ENCODE measurements around the gene SLC34A1.
A peak's percentile ranks its signal among the peaks of the same experiment; 100 is the strongest.

Gene SLC34A1

DNA sequence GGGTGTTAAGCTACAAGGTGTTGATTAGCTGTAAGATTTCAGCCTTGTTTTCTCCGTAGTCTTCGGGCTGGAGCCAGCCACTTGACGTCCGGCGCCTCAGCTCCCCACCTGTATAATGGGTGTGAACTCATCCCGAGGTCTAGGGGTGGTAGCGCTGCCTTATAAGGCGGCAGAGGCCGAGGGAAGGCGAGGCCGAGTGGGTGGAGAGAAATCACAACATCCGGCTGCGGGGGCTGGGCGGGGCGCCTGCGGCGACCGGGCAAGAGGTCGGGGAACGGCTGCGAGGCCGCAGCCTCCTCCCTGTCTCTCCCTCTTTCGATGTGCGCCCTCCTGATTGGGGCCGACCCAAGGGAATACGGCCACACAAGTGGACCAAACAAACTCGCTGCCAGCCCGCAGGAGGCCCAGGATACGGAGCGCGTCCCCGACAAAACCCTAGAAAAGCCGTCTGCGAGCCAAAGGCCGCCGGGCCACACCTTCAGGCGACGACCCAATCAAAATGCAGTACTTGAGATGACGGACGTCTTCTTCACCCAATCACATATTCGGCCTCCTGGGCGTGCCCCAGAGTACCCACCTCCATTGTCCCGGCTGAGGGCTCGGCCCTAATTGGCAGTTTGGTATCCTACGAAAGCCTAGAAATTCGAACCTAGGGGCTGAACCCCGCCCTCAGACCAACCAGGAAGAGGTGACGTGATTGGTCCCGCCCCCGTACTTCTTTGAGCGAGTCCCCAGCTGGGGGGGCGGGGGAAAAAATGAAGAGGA lies 41.7 kb downstream of the SLC34A1 start:
- Mint-ChIP-seq H3K4me3 (peak overlapping the region; percentile 97), H3K4me1 (peaks cover 49% of the 10 kb centered on the region), H3K27ac (peak overlapping the region; percentile 97), H3K27me3 (no peaks in the 10 kb centered on the region), H3K9me3 (no peaks in the 10 kb centered on the region), H3K36me3 (peaks cover 5% of the 10 kb centered on the region)

DNA sequence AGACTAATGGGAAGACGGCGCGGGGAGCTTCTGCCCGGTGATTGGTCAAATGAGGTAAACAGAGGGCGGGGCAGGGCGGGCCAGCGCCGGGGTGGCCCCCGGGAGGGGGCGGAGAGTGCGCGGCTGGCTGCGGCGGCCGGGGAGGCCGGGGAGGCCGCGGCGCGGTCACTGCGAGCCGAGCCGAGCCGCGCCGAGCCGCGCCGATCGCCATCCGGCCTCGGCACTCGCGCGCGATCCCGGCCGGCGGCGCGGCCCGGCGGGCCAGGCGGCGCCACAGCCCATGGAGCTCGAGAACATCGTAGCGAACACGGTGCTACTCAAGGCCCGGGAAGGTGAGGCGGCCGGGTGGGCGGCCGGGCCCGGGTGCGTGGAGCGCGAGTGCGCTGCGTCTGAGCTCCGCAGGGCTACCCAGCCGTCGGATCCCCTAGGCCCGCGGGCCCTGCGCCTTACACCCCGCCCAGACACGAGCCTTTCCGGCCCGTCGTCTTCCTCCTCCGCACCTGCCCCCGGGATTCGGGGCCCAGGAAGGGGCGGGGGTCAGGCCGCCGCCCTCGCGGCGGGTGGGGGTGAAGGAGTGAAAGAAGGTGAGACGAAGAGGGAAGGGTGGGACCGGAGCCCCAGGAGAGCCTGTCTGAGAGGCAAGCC lies 42.5 kb downstream of the SLC34A1 start, which contains the start of gene GRK6:
GRK6 (plus strand) TSS at position 111 of the 645 bp plus-strand sequence; CDS start at position 281, 170 bp downstream.
- no peaks in the 10 kb centered on the region for H3K9me3 Mint-ChIP-seq
- peak within 1 kb of the TSS; percentile 97 for H3K4me3 Mint-ChIP-seq
- peaks cover 55% of the 10 kb centered on the region for H3K4me1 Mint-ChIP-seq
- no peaks in the 10 kb centered on the region for H3K27me3 Mint-ChIP-seq
- peaks cover 5% of the 10 kb centered on the region for H3K36me3 Mint-ChIP-seq
- H3K27ac Mint-ChIP-seq: peak within 1 kb of the TSS; percentile 97

GRCh38 chr5:177427211-177427822 lies 43.1 kb downstream of the SLC34A1 start:
- Mint-ChIP-seq H3K27ac (peak overlapping the region; percentile 82), H3K4me3 (peak overlapping the region; percentile 93), H3K27me3 (no peaks in the 10 kb centered on the region), H3K36me3 (peaks cover 6% of the 10 kb centered on the region), H3K9me3 (no peaks in the 10 kb centered on the region), H3K4me1 (peaks cover 60% of the 10 kb centered on the region)

DNA sequence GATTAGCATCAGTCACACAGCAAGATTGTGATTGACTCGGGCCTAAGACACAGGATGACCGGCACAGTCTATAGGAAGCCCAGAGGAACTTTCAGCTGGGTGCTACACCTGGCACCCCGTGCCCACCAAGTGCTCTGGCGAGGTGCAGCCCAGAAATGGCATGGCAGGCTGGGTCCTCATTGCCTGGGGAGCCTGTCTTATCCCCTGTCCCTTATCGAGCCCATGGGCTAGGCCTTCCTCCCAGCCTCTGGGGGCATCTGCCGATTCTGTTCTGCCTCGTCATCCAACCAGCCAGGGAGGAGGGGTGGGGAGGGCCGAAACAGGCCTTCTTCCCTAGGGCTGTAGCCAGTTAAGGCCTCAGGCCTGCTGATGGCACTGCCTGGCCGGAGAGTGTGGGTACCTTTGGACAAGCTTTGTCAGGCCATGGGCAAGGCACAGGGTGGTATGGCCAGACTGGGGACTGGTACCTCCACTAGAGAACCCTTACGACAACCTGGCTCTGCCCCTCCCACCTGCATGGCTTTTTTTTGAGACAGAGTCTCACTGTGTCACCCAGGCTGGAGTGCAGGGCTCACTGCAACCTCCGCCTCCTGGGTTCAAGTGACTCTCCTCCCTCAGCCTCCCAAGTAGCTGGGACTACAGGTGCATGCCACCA lies 43.8 kb downstream of the SLC34A1 start:
- Mint-ChIP-seq H3K36me3 (peaks cover 6% of the 10 kb centered on the region), H3K27me3 (no peaks in the 10 kb centered on the region), H3K27ac (peak overlapping the region; percentile 82), H3K4me1 (peaks cover 63% of the 10 kb centered on the region), H3K4me3 (peak overlapping the region; percentile 93), H3K9me3 (no peaks in the 10 kb centered on the region)

DNA sequence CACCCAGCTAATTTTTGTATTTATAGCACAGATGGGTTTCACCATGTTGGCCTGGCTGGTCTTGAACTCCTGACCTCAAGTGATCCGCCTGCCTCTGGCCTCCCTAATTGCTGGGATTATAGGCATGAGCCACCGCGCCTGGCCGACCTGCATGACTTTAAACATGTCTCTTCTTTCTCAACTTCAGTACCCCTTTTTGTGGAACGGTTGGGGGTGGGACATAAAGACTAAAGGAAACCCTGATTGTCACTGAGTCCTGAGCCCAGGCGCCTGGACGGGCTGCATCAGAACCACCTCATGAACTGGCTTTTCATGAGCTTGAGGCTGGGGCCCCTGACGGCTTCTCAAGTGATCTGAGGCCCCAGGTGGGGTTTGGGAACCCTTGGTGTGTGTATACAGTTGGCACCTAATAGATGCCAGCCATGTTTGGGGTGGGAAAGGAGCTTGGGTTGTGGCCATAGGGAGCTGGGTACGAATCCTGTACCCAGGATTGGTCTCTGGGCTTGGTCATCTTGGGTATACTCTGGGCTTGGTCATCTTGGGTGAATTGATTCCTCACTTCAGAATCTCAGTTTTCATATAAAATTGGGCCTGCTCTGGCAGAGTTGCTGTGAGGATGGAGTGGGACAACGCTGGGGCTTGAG lies 44.5 kb downstream of the SLC34A1 start:
- H3K36me3 Mint-ChIP-seq: peaks cover 6% of the 10 kb centered on the region
- H3K27ac Mint-ChIP-seq: peak overlapping the region; percentile 59
- no peaks in the 10 kb centered on the region for H3K9me3 Mint-ChIP-seq
- peaks cover 67% of the 10 kb centered on the region for H3K4me1 Mint-ChIP-seq
- H3K27me3 Mint-ChIP-seq: no peaks in the 10 kb centered on the region
- peak overlapping the region; percentile 93 for H3K4me3 Mint-ChIP-seq

DNA sequence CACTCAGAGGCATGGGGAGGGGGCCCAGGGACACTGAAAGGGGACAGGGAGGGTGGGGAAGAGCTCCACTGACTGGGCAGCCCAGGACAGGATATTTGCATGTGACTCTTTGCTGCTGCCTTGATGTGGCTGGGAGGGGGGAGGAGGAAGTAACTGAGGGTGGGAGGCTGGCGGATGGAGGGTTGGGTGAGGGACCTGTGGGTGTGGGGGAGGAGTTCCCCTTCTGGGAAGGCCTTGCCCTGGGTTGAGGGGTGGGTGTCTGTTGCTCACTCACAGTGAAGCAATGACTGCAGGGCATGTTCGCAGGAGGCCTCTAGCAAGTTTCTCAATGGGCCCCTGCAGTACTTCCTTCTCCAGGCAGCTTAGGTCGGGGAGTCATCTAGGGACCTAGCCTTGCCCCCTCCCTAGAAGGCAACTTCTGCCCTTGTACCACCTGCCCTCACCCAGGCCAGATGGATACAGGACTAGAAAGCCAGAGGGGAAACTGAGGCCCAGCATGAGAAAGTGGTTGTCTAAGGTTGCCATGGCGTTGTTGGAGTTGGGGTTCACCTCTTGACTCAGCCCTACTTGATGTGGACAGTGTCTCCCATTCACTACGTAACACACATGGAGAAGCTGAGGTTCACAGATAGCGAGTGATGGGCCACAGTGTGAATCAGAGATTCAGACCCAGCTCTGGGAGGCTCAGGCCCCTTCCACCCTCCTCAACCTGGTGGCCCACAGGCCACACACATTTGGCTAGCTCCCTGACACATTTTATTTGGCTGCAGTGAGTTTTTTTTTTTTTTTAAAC lies 45.2 kb downstream of the SLC34A1 start:
- peaks cover 74% of the 10 kb centered on the region for H3K4me1 Mint-ChIP-seq
- no peaks in the 10 kb centered on the region for H3K27me3 Mint-ChIP-seq
- peak overlapping the region; percentile 59 for H3K27ac Mint-ChIP-seq
- peak overlapping the region; percentile 93 for H3K4me3 Mint-ChIP-seq
- no peaks in the 10 kb centered on the region for H3K9me3 Mint-ChIP-seq
- peaks cover 9% of the 10 kb centered on the region for H3K36me3 Mint-ChIP-seq

DNA sequence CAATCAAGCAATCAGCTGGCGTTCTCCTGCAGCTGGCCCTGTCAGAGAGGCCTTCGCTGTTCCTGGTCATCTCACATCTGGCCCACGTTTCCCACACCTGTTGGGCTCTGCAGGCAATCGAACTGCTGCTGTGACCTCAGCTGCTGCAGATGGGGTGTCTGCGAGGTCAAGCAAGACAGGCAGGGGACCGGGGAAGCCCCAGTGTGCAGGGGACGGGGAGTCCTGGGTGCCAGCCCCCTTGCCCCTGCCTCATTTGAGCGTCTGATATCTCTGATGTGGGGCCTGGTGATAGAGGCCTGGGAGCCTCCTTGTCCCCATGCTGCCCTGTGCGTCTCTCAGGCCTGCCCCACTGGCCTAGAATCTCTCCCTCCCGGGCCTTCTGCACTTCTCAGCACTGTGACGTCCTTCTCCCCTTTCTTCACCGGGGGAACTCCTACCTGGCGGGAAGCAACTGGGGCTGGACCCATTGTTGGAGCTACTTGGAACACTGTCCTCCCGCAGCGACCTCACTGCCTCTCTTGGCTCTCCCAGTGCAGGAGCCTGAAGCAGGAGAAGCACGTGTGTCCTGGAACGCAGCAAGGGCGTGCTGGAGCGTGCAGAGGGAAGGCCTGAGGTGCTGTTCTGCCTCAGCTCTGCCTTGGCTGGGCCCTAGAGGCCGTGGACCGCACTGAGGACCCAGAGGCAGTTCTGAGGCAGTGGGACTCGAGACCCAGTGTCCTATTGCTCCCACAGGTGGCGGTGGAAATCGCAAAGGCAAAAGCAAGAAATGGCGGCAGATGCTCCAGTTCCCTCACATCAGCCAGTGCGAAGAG lies 46.1 kb downstream of the SLC34A1 start:
- H3K4me1 Mint-ChIP-seq: peaks cover 74% of the 10 kb centered on the region
- H3K27ac Mint-ChIP-seq: peak overlapping the region; percentile 59
- no peaks in the 10 kb centered on the region for H3K9me3 Mint-ChIP-seq
- H3K27me3 Mint-ChIP-seq: no peaks in the 10 kb centered on the region
- H3K4me3 Mint-ChIP-seq: peak overlapping the region; percentile 93
- H3K36me3 Mint-ChIP-seq: peaks cover 10% of the 10 kb centered on the region

- Mint-ChIP-seq H3K36me3 (peaks cover 10% of the 10 kb centered on the region), H3K27ac (peak overlapping the region; percentile 59), H3K4me3 (peak overlapping the region; percentile 93), H3K9me3 (no peaks in the 10 kb centered on the region), H3K4me1 (peaks cover 70% of the 10 kb centered on the region), H3K27me3 (no peaks in the 10 kb centered on the region)
These were observed 46.7 kb downstream of the SLC34A1 start for GRCh38 chr5:177430972-177431316.

DNA sequence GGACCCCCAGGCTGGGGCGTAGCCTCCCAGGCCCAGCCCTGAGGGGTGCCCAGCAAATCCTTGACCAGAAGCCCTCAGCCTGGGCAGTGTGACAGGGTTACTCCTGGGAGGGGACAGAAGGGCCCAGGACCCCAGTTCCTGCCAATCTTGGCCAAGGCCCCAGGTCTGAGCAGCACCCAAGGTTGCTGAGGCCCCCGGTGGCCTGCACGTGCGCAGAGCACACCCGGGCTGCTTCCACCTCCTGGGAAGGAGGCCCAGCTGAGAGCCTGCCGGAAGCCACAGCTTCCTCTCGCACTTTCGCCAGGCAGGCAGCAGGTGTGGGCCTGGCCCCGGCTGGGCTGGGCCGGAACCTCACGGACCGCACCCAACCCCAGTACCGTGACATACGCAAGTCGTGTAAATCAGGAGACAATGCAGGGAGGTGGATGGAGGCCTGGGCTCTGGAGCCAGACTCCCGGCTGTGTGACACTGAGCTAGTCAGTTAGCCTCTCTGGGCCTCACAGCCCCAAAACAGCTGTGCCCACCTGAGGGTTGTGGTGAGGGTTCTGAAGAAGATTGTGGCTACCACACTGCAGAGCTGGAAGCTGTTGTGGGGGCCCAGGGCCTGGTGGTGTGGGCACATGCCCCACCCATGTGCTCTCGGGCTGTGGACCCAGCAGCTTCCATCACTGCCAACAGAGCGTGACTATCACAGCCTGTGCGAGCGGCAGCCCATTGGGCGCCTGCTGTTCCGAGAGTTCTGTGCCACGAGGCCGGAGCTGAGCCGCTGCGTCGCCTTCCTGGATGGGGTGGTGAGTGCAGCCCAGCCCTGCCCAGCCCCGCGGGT lies 47.3 kb downstream of the SLC34A1 start:
- H3K9me3 Mint-ChIP-seq: no peaks in the 10 kb centered on the region
- H3K4me3 Mint-ChIP-seq: peak overlapping the region; percentile 93
- H3K27me3 Mint-ChIP-seq: no peaks in the 10 kb centered on the region
- peaks cover 8% of the 10 kb centered on the region for H3K36me3 Mint-ChIP-seq
- peak overlapping the region; percentile 95 for H3K27ac Mint-ChIP-seq
- peaks cover 68% of the 10 kb centered on the region for H3K4me1 Mint-ChIP-seq

GRCh38 chr5:177432143-177432838 lies 48.1 kb downstream of the SLC34A1 start:
- no peaks in the 10 kb centered on the region for H3K27me3 Mint-ChIP-seq
- H3K36me3 Mint-ChIP-seq: peaks cover 10% of the 10 kb centered on the region
- peak overlapping the region; percentile 93 for H3K4me3 Mint-ChIP-seq
- H3K27ac Mint-ChIP-seq: peak overlapping the region; percentile 95
- no peaks in the 10 kb centered on the region for H3K9me3 Mint-ChIP-seq
- H3K4me1 Mint-ChIP-seq: peaks cover 74% of the 10 kb centered on the region

- Mint-ChIP-seq H3K4me3 (peak overlapping the region; percentile 51), H3K4me1 (peaks cover 74% of the 10 kb centered on the region), H3K36me3 (peaks cover 10% of the 10 kb centered on the region)
These were observed 48.8 kb downstream of the SLC34A1 start for GRCh38 chr5:177432839-177433657.

DNA sequence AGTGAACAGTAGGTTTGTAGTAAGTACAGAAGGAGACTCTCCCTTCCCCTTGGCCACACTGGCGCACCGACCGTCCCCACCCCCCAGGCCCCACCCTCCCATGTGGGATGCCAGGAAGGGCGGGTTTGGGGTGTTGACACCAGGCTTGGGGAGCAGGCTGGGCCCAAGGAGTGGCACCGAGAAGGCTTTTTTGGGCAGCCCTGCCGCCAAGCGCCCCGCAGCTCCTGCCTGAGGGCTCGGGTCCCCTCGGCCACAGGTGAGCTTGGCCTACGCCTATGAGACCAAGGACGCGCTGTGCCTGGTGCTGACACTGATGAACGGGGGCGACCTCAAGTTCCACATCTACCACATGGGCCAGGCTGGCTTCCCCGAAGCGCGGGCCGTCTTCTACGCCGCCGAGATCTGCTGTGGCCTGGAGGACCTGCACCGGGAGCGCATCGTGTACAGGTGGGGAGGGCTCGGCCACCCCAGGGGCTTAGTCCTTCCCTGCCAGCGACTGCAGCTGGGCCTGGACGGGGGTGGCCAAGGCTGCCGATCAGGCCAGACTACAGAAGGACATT lies 49.5 kb downstream of the SLC34A1 start:
- H3K36me3 Mint-ChIP-seq: peaks cover 13% of the 10 kb centered on the region
- H3K4me1 Mint-ChIP-seq: peaks cover 76% of the 10 kb centered on the region
- H3K27ac Mint-ChIP-seq: peak overlapping the region; percentile 70
- H3K27me3 Mint-ChIP-seq: no peaks in the 10 kb centered on the region
- no peaks in the 10 kb centered on the region for H3K9me3 Mint-ChIP-seq
- peak overlapping the region; percentile 51 for H3K4me3 Mint-ChIP-seq

More at GRCh38 chr5:177432839-177433657, 48.8 kb downstream of the SLC34A1 start:
- peak overlapping the region; percentile 70 for H3K27ac Mint-ChIP-seq
- no peaks in the 10 kb centered on the region for H3K27me3 Mint-ChIP-seq
- H3K9me3 Mint-ChIP-seq: no peaks in the 10 kb centered on the region

Data from activated naive CD4-positive, alpha-beta T cell treated with anti-CD3 and anti-CD28 coated beads, Interleukin-2, amount 50 U/mL, for 24 hours (primary cell).